GM19372 (cell line): ENCODE data around the gene SLC6A18.

Experiments used
- ATAC-seq: cut with Tn5 transposase; IDR thresholded peaks from one replicate; pipeline ENCODE4 v1.9.1; 2021; ENCODE audit warnings: mild to moderate bottlenecking, low read depth, moderate library complexity; ENCODE audit not compliant: unreplicated experiment

SLC6A18 gene

DNA sequence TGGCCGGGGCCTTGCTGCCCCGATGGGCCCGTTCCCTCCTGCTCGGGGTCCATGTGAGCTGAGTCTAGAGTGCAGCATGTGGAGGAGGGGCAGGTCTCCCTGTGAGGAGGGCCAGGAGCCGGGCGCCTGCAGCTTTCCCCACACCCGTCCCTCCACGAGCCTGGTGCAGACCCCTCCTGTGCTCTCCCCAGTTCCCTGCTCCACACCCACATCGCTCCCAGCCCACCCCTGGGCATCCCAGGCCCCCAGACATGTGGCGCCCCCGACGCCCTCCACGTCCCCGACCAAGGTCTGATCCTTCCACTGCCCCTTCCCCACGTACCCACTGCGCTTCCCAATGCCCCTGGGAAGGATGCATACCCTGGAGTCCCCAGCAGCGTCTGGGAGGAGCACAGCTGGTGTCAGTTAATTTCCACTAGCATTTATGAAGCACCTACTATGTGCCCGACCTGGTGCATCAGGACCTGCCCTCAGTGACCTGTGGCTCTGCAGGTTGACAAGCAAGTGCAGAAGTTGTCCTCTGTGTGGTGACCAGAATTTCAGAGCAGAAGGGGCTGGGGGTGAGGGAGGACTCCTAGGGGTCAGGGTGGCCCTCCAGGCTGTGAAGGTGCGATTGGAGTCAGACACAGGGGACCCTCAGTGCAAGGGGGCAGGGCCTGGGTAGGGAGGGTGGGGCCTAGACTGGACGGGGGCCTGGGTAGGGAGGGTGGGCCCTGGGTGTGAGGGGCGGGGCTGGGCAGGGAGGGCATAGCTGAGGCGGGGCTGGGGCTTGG lies 10.8 kb upstream of the SLC6A18 start:
- ATAC-seq = no peak

DNA sequence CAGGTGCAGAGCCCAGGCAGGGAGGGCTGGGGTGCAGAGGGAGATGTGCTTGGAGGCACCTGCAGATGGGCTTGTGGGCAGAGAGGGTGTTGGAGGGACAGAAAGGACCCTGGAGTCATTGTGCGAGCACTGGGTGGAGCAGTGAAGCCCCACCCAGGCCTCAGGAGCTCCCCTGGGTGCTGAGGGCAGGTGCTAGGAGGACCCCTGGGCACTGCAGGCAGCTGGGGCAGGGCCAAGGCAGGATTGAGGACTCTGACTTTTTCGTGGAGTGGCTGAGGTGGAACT lies 10.3 kb upstream of the SLC6A18 start:
- ATAC-seq = no peak

DNA sequence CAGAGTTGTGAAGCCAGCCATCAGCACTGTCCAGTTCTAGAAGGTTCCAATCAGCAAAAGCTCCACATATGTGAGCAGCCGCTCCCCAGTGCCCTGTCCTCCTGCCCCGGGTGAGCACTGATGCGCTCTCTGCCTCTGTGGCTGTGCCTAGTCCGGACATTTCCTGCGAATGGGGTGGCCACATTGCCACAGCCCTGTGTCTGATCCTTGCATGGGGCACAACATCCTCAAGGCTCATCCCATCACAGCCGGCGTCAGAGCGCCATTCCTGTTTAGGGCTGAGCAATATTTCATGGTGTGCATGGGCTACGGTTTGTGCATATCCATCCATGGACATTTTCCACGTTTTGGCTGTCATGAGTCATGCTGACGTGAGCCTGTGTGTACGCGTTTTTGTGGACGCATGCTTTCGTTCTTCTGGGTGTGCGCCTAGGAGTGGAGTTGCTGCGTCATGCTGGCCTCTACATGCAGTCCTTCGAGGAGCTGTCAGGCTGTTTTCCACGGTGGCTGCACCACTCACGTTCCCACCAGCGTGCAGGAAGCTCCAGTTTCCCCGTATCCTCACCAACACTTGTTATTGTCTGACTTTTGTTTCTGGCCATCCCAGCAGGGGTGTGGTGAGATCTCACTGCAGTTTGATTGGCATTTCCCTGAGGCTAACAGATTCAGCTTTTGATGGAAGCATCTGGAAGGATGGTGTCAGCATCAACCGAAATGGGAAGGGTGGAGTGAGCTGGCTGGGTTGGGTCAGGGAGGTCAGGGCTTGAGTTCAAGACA lies 9.7 kb upstream of the SLC6A18 start:
- no peak for ATAC-seq

DNA sequence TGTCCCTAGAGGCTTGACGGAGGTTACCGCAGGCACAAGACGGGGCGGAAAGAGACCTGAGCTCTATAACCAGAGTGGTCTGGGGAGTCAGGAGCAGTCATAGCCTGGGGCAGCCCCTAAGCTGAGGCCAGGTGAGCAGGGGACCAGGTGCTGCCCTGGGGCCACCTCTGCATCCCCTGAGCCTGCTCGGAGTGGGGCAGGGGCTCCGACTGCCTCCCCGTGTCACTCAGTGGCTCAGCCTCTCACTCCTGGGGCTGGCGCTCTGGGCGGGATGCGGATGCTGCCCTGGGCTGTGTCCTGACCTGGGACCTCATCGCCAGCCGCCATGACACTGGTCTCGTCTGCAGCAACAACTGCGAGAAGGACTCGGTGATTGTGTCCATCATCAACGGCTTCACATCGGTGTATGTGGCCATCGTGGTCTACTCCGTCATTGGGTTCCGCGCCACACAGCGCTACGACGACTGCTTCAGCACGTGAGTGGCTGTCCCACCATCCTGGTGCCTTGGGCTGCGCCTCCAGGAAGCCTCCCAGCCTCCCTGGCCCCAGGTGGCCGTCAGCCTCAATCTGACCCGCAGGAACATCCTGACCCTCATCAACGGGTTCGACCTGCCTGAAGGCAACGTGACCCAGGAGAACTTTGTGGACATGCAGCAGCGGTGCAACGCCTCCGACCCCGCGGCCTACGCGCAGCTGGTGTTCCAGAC lies 8.8 kb upstream of the SLC6A18 start:
- no peak for ATAC-seq

DNA sequence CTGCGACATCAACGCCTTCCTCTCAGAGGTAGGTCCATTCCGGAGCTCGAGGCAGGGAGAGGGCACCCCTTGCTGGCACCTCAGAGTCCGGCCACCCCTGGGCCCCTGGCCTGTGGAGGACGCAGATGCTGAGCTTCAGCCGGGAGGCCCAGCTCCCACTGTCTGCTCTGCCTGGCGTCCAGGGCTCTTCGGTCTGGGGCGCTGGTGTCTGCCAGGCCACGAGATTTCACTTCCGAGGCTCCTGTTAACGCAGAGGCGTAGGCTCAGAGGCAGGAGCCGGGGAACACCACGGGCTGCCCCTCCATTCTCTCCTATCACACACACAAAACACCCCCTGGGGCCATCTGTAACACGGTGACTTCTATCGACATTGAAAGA lies 8.3 kb upstream of the SLC6A18 start:
- ATAC-seq = no peak

DNA sequence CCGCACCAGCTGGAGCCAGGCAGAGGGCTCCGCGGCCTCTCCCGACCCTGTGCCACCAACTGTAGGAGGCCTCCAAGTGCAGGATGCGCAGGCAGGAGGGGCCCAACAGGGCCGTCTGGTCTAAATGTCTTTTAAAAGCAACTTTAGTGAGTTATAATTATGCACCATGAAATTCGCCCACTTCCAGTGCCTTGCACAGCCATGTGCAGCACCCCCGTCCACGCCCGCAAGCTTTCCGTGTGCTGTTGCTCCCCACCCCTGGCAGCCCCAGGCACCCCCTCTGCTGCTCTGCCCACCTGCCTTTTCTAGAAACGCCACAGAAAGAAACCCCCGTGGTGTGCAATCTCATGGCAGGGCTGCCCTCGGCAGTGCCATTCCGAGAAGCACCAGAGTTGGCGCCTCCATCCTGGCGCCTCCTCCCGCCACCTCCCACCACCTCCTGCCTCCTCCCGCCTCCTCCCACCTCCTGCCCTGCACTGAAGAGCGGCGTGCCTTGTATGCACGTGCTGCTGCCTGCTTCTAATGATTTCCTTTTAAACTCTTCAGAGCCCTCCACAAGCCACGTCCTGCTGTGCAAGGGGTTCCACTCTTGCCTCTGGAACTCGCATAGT lies 7.5 kb upstream of the SLC6A18 start:
- no peak for ATAC-seq

DNA sequence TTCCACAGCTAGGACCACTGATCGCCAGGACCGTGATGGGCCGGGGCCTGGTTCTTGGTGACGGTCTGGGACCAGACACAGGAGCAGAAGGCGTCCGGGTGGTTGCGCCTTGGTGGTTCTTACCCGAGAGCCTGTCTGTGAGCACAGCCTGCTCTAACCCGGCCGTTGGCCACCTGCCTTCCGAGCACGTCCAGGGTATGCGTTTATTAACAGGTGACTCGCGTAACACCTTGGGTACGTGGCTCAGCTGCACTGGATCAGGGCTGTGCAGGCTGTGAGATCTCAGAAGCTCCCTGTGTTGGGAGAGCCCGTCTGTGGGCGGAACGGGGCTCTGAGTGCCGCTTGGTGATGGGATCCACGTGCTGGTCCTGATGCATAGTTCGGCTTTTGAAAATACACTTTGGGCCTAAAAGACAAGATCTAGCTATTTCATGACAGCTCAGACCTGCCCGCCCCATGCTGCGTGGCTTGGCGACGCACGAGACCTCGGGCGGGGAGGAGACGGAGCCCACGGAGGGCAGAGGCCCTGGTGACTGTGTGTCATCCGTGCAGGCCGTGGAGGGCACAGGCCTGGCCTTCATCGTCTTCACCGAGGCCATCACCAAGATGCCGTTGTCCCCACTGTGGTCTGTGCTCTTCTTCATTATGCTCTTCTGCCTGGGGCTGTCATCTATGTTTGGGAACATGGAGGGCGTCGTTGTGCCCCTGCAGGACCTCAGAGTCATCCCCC lies 6.7 kb upstream of the SLC6A18 start:
- no peak for ATAC-seq

DNA sequence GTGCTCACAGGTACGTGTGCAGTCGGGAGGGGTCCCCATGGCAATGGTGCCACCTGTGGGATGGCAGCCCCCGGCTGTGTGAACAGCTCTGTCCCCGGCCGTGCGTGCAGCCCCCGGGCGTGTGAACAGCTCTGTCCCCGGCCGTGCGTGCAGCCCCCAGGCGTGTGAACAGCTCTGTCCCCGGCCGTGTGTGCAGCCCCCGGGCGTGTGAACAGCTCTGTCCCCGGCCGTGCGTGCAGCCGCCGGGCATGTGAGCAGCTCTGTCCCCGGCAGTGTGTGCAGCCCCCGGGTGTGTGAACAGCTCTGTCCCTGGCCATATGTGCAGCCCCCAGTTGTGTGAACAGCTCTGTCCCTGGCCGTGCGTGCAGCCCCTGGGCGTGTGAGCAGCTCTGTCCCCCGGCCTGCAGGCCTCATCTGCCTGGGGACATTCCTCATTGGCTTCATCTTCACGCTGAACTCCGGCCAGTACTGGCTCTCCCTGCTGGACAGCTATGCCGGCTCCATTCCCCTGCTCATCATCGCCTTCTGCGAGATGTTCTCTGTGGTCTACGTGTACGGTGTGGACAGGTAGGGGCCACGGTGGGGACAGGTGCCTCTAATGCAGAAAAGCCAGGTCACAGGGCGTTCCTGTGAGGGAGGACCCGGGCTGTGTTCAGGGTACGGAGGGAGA lies 5.9 kb upstream of the SLC6A18 start:
- no peak for ATAC-seq

DNA sequence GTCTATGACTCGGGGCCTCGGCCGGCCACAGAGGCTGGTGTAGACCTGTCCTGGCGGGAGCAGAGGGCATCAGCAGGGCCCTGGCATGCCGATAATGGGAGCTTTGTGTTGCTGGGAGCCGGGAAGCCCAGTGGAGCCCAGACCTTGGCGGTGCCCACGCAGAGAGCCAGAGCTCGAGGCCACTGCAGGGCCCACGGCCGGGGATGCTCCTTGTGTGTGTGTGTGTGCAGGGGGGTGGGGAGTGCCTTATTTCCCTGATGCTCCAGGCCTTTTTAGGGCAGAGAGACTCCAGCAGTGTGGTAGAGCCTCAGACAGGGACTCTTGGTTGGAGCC lies 5.4 kb upstream of the SLC6A18 start:
- ATAC-seq = no peak

DNA sequence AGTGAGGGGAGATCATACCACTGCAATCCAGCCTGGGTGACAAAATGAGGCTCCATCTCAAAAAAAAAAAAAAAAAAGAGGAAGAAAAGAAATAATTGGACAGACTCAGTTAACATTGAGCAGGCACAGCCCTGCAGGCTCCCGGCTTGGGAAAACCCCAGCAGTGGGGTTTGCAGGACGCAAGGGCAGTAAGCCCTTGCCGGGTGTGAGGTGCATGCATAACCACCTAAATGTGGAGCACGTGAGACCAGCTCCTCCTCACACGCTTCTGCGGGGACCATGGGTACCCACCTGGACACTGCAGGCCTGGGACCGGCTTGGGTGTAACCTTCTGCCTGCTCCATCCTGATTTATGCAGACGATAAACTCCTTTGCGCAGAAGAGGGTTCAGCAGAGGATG lies 4.8 kb upstream of the SLC6A18 start:
- no peak for ATAC-seq

DNA sequence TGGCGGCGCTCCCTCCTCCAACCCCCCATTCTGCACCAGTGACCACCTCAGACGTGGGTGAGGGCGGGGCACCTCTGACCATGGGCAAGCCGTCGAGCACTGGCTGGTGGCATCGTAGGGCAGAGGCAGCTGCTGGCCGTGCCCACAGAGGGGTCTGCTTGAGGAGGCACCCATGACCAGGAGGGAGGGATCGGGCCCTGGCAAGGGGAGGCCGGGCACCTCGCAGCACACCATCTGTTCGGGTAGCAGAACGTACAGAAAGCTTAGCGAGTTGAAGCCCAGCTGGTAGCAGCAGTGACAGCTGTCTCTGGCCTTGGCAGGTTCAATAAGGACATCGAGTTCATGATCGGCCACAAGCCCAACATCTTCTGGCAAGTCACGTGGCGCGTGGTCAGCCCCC lies 4.3 kb upstream of the SLC6A18 start:
- ATAC-seq = no peak

DNA sequence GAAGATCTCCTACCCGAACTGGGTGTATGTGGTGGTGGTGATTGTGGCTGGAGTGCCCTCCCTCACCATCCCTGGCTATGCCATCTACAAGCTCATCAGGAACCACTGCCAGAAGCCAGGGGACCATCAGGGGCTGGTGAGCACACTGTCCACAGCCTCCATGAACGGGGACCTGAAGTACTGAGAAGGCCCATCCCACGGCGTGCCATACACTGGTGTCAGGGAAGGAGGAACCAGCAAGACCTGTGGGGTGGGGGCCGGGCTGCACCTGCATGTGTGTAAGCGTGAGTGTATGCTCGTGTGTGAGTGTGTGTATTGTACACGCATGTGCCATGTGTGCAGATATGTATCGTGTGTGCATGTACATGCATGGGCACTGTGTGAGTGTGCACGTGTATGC lies 3.5 kb upstream of the SLC6A18 start:
- no peak for ATAC-seq

DNA sequence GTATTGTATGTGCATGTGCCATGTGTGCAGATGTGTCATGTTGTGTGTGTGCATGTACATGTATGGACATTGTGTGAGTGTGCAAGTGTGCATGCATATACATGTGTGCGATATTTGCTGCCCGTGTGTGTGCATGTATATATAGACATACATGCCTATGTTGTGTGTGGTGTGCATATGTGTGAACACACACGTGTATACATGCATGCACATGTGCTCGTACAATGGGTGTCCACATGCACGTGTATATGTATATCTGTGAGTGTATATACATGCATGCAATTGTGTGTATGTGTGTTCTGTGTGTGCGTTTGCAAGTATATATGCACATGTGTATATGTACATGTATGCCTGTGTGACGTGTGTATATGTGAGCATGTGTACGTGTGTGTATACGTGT lies 3.0 kb upstream of the SLC6A18 start:
- no peak for ATAC-seq

DNA sequence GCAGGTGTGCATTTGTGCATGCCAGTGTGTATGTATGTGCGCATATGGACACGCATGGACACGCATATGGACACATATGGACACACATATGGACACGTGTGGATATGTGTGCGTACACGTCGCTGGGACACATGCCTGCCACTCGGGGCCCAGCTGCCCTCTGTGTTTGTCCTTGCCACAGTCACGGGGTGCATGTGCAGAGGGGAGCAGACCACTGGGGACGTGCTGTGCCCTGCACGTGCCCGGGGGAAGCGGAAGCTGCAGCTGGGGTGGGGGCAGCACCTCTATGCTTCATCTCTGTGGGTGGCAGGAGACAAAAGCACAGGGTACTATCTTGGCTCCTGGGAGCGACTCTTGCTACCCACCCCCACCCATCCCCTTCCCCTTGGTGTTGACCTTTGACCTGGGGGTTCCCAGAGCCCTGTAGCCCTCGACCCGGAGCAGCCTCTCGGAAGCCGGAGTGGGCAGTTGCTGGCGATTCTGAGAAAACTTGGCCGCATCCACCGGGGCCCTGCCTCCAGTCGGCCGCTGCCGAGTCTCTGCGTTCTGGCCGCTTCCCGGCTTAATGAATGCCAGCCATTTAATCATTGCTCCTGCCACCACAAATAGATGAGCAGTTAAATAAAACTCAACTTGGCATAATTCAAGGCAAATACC lies 2.4 kb upstream of the SLC6A18 start:
- ATAC-seq = no peak

DNA sequence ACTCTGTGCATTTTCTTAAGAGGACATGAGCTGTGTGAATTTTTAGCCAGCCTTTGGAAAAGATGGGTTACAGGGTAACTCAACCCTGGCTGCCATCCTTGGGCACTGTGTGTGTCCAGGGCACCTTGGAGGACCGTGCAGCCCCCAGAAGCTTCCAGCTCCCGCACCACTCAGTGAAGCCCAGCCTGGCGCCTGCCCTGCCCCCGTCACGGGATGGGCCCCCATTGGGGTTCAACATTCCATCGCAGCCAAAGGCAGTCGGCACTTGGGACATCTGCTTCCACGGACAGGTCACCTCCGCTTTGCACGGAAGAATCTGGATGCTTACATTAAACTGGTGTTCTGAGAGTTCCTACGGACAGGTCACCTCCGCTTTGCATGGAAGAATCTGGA lies 1.9 kb upstream of the SLC6A18 start:
- ATAC-seq = no peak

DNA sequence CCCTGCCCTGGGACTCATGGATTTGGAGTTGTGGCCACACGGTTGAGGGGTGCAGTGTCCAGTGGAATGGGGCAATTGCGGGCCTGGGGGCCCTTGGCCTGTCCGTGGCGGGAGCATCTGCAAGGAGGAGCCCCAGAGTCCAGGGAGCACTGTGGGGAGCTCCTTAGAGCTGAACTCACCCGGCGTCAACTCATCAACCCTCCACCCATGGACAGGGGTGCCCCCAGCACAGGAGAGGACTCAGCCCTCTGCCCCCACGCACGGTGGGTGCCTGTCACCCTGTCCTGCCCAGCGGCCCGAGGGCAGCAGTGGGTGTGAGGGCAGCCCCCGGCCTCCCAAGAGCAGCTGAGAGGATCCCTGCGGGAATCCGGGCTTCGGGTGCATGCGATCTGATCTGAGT lies 550 bp upstream of the SLC6A18 start:
- no peak for ATAC-seq

DNA sequence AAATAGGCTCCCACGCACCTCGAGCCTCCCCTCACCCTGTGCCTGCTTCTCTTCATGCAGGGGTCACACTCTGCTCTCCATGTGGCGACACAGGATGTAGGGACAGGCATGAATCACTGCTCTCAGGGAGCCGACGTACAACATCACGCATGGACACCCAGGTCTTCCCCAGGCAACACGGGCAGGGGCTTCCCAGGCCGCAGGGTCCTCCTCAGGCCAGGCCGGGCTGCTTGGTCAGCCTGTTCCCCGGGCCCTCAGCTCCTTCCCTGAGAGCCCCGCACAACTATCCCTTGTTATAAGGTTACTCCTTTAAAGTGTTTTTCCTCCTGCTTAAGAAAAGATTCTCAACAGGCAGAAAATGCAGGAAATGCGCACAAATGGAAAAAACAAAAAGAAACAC lies 1.1 kb downstream of the SLC6A18 start:
- ATAC-seq = no peak

DNA sequence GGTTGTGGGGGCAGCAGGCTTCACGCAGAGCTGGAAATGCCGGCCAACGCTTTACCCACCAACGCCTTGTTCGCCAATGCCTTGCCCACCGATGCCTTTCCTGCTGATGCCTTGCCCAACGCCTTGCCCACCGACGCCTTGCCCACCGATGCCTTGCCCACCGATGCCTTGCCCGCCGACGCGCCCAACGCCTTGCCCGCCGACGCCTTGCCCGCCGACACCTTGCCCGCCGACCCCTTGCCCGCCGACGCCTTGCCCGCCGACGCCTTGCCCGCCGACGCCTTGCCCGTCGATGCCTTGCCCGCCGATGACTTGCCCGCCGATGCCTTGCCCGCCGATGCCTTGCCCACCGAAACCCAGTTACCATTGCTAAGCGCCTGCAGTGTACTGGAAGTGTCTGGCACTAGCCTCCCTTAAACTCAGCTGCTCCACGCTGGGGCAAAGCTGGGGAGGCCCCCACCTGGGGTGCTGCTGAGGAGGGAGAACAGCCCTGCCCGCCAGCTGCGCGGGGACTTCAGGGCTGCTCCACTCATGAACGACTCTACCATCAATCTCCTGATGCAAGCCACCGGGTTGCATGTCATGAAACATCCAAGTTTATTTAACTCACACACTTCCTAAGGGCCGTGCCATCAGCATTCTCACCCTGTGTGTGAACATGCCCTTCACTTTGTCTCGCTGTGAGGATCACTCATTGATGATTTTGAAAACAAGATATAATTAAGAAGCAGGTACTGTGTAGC lies 1.8 kb downstream of the SLC6A18 start:
- no peak for ATAC-seq

DNA sequence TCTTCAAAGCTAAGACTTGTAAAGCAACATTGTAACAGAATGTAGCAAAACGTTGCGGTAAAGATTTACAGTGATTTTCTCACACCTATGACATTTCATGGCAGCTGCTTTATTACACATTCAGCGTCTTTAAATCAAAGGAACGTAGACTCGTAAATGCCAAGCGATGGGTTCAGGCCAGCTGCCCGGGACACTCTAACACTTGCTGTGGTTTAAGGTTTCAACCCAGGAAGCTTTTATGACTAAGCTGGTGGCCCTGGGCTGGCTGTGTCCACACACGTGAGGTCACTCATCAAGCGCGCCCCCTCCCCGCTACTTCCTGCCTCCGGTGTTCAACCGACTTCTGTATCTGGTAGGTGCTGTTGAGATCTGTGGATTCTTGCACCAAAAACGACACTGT lies 2.5 kb downstream of the SLC6A18 start:
- no peak for ATAC-seq
